ENCODE data around the gene SECTM1.
A peak's percentile ranks its signal among the peaks of the same experiment; 100 is the strongest.
"Not testable (repeated sequence)": the region's sequence is repeated elsewhere in the genome, so short reads cannot be mapped to it uniquely, and the experiment has no call there.

The SECTM1 gene

DNA sequence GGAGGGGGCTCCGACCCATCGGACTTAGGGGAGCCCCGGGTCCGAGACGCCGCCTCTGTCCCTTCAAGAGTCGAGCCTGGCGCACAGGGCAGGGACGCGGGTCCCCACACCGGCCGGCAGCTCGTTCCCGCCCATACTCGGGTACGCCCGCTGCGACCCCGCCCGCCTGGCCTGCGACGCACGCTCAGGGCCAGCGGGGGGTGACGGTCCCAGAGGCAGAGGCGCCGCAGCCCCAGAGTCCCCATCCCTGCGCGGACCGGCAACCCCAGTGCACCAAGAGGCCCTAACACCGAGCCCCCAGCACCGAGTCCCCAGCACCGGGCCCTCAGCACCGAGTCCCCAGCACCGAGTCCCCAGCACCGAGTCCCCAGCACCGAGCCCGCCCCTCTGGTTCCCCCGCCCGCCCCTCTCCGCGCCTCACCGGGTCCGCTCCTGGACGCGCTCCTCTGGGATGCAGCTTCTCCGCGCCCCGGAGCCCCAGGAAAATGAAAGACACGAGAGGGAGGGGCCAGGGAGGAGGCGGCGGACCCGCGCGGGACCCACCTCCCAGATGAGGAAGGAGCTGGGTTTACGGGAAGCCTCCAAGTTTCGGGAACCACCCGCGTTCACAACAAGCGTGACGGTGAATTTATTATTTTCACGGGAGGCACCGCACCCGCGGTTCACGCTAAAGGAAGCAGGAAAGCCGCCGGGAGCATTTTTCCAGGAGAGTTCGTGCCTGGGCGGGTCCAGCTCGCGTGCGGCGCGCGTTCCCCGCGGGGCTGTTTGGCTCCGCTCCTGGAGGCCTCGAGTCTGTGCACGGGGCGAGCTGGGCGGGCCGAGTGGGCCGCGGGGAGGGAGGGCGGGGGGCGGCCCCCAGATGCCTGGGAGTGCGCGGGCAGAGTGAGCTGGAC, at the start of gene SECTM1:
TSS of gene SECTM1 (minus strand) at position 488 of the 893 bp plus-strand sequence. CDS start 6,526 bp downstream, outside the sequence.
- no peak for DNase-seq (ENCODE audit: low read depth)

DNA sequence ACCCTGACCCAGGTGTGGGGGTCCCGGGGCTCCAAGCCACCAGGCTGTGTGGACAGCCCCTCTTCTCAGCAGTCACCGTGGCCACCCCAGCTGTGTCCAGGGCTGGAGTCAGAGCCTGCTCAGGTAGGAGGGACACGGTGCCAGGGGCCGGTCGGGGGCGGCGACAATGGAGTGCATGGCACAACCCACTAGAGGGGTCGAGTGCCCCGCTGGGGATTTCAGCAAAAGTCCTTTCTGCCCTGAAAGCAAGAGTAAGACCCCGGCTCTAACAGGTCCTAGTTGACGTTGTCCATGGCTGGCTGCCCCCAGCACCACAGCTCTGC, 49.3 kb upstream of the SECTM1 start:
- no peak for DNase-seq (ENCODE audit: low read depth)

GRCh38 chr17:82382220-82382932, 48.8 kb upstream of the SECTM1 start:
- DNase-seq (ENCODE audit: low read depth), result not testable (repeated sequence)

DNA sequence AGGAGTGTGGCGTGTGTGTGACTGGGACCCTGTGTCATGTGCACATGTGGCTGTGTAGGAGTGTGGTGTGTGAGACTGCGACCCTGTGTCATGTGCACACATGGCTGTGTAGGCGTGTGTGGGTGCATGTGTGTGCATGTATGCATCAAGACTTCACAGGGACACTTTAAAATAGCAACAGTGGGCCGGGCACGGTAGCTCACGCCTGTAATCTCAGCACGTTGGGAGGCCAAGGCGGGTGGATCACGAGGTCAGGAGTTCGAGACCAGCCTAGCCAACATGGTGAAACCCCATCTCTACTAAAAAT, 48.1 kb upstream of the SECTM1 start:
- DNase-seq (ENCODE audit: low read depth), result not testable (repeated sequence)

DNA sequence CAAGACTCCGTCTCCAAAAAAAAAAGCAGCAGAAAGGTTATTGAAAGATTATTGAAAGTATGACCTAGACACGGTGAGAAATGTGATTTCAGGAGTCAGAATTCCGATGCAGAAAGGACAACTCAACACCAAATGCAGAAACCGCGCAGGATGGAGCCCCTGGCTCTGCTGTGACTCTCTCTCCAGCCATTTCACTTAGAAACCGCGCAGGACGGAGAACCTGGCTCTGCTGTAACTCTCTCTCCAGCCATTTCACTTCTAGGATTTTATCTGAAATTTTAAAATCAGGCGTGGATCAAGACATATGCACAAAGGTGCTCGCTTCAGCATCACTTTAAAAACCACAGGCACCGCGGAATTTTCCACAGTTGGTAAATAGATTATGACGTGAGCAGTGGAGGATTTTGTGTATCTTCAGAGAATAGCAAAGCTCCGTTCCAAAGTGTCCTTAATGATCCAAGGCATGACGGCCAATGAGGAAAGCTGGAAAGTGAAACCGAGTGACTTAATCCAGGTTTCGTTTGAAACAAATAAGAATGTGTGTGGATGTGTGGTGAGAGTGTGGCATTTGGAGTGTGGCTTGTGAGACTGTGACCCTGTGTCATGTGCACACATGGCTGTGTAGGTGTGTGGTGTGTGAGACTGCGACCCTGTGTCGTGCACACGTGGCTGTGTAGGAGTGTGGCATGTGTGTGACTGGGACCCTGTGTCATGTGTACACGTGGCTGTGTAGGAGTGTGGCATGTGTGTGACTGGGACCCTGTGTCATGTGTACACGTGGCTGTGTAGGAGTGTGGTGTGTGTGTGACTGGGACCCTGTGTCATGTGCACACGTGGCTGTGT, 47.5 kb upstream of the SECTM1 start:
- no peak for DNase-seq (ENCODE audit: low read depth)

DNA sequence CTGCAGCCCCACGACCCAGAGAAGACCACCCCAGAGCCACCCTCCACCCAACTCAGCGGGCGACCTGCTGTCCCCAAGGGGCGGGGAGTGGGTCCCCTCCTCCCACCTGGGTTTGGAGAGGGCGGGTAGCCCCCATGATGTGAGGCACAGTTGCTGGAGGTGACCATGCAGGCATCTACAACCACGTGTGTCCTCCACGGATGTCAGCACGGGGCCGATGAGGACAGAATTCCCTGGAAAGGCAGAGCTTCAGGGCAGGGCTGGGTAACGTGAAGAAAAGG, 45.1 kb upstream of the SECTM1 start:
- DNase-seq (ENCODE audit: low read depth), result no peak

DNA sequence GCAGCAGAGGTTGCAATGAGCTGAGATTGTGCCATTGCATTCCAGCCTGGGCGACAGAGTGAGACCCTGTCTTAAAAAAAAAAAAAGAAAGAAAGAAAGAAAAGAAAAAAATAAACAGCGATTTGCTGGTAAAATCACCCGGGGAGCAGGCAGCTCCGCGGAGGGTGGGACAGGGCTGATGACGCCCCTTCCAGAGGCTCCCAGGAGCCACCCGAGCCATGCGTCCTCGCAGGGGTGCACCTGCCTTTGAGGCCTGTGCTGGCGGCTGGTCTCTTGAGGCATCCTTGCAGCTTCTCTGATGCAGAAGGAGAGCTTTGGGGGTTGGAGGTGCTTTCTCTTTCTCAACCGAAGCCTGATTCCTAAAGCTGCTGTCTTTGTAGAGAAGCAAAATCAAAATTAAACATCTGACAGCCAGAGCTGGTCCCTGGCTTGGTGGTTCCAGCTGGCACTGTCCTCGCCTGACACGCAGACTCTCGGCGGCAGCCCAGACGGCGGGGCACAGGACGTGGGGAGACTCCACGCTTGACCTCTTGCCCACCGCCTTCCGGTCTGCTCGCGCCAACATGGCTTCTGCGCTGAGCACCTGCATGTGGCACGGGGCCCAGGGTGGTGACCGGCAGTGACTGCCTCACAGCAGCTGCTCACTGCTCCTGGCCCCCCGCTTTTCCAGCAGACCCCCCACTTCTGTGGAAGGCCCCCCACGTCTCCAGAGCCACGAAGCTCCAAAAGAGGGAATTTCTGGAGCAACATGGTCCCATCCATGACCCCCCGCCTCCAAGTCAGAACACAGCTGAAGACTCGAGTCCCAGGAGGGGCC, 44.6 kb upstream of the SECTM1 start:
- DNase-seq (ENCODE audit: low read depth), result no peak

DNA sequence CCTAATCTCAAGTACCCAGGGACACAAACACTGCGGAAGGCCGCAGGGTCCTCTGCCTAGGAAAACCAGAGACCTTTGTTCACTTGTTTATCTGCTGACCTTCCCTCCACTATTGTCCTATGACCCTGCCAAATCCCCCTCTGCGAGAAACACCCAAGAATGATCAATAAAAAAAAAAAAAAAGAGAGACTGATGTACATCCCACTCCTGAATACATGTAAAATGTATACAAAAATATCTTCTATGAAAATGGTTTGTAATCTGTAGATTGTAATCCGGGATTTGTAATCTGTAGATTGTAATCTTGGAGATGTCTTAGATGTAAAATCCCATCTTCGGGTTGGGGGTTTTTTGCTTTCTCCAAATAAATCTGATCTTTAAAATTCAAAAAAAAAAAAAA, 43.7 kb upstream of the SECTM1 start:
- not testable (repeated sequence) for DNase-seq (ENCODE audit: low read depth)

DNA sequence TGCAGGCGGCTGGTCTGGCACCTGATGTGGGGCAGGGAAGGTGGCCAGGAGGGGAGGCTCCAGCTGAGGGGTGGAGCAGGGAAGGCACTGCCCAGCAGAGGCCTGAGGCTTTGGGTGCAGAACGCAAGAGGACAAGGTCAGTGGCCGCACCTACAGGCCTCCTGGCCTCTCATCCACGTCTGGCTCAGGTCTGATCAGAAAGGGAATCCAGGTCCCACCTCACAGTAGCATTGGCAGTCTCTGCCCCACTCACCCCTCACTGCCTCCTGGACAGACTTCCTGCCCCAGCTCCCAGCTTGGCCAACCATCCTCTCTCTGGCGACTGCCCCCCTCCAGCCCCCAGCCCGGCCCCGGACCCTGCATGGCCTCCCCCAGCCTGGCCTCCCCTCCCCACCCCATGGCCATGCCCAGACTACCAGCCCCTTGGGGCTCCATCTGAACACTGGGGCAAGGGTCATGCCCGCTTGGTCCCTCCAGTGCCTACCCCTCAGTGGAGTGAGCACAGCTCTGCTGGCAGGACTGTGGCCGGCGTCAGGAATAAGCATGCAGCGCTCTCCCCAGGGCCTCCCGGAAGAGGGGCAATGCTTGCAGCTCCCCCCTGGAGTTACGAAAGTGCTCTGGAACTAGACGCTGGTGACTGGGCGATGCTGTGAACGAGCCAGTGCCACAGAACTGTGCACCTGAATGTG, 42.6 kb upstream of the SECTM1 start:
- DNase-seq (ENCODE audit: low read depth), result no peak

DNA sequence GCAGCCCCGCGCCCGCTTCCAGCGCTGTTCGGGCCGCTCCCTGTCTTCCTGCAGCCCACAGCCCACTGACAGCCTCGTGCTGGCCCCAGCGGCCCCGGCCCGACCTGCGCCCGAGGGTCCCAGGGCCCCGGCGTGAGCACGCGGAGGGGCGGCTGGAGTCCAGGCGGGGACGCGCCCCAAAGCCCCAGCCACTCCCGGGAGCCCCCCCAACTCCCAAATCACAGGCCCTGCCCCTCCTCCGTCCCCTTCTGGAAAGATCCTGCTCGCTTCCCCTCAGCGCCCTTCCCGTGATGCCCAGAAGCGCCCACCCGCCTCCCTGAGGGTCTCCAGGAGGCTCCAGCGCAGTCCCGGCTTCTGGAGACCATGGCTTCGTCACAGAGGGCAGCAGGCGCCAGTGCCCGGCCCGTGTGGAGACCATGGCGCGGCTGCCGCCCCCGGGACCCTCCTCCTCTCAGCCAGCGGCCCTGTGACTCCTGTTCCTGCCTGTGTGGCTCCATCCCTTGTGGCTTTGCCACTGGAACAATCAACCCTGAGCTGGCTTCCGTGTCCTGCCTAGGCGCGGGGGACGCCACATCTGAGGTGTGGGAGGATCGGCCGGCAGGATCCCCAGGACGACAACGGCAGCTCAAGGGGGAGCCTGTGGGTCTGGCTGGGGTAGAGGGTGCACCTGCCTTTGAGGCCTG, 41.9 kb upstream of the SECTM1 start:
- DNase-seq (ENCODE audit: low read depth), result no peak

GRCh38 chr17:82374626-82375331, 41.2 kb upstream of the SECTM1 start:
- no peak for DNase-seq (ENCODE audit: low read depth)

DNA sequence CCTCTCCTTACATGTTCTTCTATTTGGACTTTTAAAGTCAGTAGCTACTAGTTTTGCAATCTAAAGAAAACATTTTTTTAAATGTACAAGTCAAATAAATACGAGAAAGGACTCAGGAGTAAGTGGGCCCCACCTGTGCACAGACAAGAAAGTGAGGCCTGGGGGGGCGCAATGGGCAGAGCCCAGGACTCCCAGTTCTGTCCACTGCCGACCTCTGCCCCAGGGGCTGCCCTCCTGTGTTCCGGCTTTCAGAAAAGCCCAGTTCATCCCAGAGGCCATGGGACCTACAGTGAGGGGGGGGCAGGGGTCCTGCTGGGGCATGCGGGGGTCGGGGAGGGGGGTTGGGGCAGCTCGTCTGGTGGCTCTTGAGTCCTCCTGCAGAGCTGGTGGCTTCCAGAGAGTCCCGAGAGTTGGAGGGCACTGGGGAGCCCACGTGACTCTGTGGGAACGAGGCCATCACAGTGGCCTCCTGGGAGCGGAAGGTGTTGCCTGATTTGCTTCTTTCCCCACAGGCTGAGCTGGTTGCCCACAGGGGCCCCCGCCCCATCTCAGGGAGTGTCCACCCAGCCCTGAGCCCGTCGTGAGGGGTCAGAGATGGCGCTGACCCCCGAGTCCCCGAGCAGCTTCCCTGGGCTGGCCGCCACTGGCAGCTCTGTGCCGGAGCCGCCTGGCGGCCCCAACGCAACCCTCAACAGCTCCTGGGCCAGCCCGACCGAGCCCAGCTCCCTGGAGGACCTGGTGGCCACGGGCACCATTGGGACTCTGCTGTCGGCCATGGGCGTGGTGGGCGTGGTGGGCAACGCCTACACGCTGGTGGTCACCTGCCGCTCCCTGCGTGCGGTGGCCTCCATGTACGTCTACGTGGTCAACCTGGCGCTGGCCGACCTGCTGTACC, 40.4 kb upstream of the SECTM1 start:
- DNase-seq (ENCODE audit: low read depth), result no peak

- DNase-seq (ENCODE audit: low read depth), result not testable (repeated sequence)
Observed at GRCh38 chr17:82373072-82373452, 39.5 kb upstream of the SECTM1 start.

- DNase-seq (ENCODE audit: low read depth), result no peak
Observed at GRCh38 chr17:82372249-82373071, 38.9 kb upstream of the SECTM1 start.

- DNase-seq (ENCODE audit: low read depth), result no peak
Observed at GRCh38 chr17:82371333-82372248, 38.0 kb upstream of the SECTM1 start, which contains the start of gene UTS2R. Gene UTS2R, plus strand, starts transcription at chr17:82371765. Its CDS starts 2,560 bp downstream, at chr17:82374325.

DNA sequence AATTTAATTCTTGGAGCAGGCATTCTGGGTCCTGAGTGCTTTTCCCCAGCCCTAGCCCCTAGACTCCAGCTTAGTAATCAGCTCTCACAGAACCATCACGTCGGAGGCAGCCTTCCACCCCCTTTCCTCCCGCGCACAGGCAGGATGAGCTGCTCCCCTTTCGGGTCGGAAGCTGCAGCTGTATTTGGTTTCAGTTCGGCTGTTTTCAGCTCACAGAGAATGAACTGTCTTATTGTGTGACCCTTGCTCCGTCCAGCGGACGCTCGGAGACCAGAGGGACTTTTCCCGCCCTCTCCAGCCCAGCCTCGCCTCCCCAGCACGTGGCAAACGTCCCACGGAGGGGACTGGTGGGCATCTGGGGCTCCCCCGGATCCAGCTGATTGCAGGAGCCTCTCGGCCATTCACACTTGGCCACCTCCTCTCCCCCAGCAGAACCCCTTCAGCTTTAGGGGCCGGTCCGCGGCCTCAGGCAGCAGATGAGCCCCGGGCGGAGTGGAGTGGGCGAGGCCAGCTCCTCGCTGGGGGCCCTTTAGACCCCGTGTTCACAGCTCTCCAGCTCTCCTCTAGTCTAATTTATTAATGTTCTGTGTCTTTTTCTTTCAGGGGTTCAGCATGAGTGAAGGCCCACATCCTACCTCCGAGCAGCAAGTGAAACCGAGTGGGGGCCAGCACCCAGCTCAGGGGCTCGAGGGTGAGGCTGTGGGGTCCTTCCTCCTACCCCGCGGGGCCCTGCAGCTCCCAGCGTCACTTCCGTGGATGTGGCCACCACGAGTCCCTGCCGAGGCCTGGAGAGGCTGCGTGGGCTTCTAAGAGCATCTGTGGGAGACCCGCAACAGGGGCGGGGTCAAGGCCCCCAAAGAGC, 37.1 kb upstream of the SECTM1 start:
- DNase-seq (ENCODE audit: low read depth), result peak; percentile 11
